ENCODE results near the gene NXN. TPM values are rescaled to one million over a fixed set of nuclear protein-coding genes. Genes with fewer than 3 reads are reported as not detected.

Gene NXN
- total RNA-seq, 4 donors from 2014 or later, result 11.3 to 51.6 (median 31.8) TPM

DNA sequence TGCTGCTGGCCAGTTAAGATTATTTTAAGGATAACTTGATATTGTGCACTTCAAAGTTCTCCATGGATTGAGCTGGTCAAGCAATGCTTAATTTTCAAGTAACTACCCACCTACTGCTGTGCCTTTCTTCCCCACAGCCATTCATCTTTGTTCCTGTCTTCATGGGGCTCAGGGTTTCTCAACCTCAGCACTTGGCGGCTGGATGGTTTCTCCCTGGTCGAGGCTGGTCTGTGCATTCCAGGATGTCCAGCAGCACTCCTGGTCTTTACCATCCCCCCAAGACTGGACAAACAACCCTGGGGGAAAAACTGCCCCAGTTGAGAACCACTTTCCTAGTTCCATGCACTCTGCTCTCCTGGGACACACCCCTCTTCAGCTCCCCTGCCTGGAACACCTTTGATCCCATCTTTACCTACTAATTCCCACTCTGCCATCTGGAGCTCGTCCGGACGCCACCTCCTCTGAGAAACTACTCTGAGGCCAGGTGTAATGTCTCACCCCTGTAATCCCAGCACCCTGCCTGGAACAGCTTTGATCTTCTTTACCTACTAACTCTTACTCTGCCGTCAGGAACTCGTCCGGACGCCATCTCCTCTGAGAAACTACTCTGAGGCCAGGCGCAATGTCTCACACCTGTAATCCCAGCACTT is 81.5 kb downstream of the NXN start:
- H3K4me3 ChIP-seq (ENCODE audit: low read depth, poor library complexity, severe bottlenecking), result no peak overlapping the region
- WGBS, 2 donors, result 88 to 92% methylated on average over 10 of the region's 10 CpGs
- no peak for DNase-seq (ENCODE audit: low spot score in 2 of 2)
- intact Hi-C loops (cut with DNase I; ENCODE audit: low total_unique reads), result no loop called here
- TF ChIP-seq POLR2A (IDR thresholded peaks at IDR 0.05), result no peak
- TF ChIP-seq, protein P1, sequence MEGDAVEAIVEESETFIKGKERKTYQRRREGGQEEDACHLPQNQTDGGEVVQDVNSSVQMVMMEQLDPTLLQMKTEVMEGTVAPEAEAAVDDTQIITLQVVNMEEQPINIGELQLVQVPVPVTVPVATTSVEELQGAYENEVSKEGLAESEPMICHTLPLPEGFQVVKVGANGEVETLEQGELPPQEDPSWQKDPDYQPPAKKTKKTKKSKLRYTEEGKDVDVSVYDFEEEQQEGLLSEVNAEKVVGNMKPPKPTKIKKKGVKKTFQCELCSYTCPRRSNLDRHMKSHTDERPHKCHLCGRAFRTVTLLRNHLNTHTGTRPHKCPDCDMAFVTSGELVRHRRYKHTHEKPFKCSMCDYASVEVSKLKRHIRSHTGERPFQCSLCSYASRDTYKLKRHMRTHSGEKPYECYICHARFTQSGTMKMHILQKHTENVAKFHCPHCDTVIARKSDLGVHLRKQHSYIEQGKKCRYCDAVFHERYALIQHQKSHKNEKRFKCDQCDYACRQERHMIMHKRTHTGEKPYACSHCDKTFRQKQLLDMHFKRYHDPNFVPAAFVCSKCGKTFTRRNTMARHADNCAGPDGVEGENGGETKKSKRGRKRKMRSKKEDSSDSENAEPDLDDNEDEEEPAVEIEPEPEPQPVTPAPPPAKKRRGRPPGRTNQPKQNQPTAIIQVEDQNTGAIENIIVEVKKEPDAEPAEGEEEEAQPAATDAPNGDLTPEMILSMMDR (IDR thresholded peaks at IDR 0.05), result no peak

DNA sequence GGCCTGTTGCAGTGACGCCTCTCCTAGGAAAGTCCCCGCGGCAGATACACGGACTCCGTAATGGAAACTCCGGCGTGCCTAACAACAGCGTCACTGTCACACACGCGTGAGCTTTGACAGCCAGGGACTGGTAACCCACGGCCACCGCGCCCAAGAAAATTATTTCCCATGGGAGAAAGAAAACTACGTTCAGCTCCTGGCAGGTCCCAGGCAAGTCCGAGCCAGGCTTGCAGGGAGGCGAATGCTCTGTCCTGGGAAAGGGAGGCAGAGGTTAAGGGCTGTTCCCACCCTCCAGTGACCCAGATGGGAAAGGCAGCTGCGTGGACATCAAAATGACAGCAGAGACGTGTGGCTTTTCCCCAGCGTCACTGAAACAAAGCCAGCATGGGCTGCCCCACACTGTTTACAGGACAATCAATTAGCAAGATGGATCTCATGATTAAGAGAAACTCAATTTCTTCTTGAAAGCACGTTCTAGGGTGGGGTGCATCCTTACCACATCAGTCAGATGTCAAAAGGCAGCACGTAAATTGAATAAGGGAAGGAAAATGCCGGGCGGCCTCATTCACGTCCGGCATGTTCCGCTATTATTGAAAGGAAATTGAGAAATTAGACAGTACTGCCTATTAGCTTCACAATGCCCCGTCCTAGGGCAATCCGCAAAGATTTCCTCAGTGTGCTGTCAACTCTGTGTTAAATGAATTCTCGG is 82.5 kb downstream of the NXN start:
- no peak for TF ChIP-seq POLR2A (IDR thresholded peaks at IDR 0.05)
- TF ChIP-seq, protein P1 (IDR thresholded peaks at IDR 0.05), result no peak
- no peak for DNase-seq (ENCODE audit: low spot score in 2 of 2)
- H3K4me3 ChIP-seq (ENCODE audit: low read depth, poor library complexity, severe bottlenecking), result no peak overlapping the region
- 67 to 75% methylated on average over 29 of the region's 29 CpGs for WGBS, 2 donors
- intact Hi-C loops (cut with DNase I; ENCODE audit: low total_unique reads), result no loop called here

DNA sequence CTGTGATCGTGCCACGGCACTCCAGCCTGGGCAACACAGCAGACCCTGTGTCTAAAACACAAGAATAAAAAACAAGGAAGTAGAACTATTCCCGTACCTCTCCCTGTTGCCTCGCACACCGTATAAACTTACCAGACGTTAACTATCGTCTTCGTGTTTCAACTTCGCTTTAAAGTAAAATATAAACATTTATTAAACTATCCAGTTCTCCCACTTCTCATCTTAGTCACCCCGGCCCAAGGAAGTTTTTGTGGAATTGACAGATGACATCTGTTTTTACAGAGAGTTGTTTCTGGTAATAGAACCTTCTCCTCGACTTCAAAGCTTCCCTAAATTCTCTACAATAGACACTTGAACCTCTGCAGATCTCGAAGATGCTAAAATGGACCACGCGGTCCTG is 83.1 kb downstream of the NXN start:
- no peak for TF ChIP-seq POLR2A (IDR thresholded peaks at IDR 0.05)
- TF ChIP-seq, protein P1 (IDR thresholded peaks at IDR 0.05), result no peak
- no peak overlapping the region for H3K4me3 ChIP-seq (ENCODE audit: low read depth, poor library complexity, severe bottlenecking)
- intact Hi-C loops (cut with DNase I; ENCODE audit: low total_unique reads), result no loop called here
- 77 to 81% methylated on average over 14 of the region's 14 CpGs for WGBS, 2 donors
- no peak for DNase-seq (ENCODE audit: low spot score in 2 of 2)

DNA sequence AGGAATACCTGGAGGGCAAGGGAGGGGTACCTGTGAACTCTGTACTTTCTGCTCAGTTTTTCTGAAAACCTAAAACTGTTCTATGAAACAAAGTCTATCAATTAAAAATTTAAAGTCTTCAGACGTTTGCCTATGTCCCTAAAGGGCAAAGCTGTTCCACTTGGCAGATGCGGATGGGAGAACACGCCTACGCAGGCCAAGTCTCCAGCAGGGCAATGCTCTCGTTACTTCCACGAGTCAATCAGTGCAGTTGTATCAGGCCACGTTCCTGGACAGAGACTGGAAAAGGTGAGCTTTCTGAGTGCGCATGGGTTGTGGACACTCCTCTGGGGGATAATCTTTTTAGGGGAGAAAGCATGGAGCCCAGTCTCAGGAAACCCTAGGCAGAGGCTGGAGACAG is 86.6 kb downstream of the NXN start:
- H3K4me3 ChIP-seq (ENCODE audit: low read depth, poor library complexity, severe bottlenecking), result no peak overlapping the region
- 47 to 64% methylated on average over 8 of the region's 8 CpGs for WGBS, 2 donors
- TF ChIP-seq POLR2A (IDR thresholded peaks at IDR 0.05), result no peak
- TF ChIP-seq, protein P1 (IDR thresholded peaks at IDR 0.05), result no peak
- intact Hi-C loops (cut with DNase I; ENCODE audit: low total_unique reads), result no loop called here
- no peak for DNase-seq (ENCODE audit: low spot score in 2 of 2)

DNA sequence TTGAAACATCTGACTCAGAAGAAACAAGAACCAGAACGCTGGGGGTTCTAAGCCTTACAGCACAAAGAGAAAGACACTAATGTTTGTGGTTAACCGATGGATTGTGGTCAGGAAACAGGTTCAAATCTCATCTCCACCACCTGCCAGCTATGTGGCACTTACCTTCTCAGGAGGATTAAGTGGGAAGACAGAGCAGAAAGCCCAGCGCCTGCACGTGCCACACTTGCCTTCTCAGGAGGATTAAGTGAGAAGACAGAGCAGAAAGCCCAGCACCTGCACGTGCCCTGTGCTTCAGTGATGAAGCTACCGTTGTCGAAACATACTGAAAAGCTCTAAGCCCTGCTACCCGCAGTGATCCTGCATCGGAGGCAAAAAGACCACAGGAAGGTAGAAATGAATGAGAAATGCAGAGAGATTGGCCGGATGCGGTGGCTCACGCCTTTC is 90.6 kb downstream of the NXN start:
- no peak overlapping the region for H3K4me3 ChIP-seq (ENCODE audit: low read depth, poor library complexity, severe bottlenecking)
- intact Hi-C loops (cut with DNase I; ENCODE audit: low total_unique reads), result no loop called here
- TF ChIP-seq, protein P1 (IDR thresholded peaks at IDR 0.05), result no peak
- no peak for TF ChIP-seq POLR2A (IDR thresholded peaks at IDR 0.05)
- no peak for DNase-seq (ENCODE audit: low spot score in 2 of 2)
- WGBS, 2 donors, result 72 to 89% methylated on average over 11 to 12 of the region's 12 CpGs
